H1 (cell line): ENCODE results near the gene DLL4. TPM values are rescaled to one million over a fixed set of nuclear protein-coding genes. Genes with fewer than 3 reads are reported as not detected.

Experiments
- CTCF ChIA-PET: fragments of 300-600 bp; sonication (Branson Sonifier 250); formaldehyde crosslinking; loops from one replicate; lab custom pipeline; 2021; ENCODE audit not compliant: partially characterized antibody; lab: Charles Lee
- POLR2A ChIA-PET: fragments of 300-600 bp; sonication (Branson Sonifier 250); formaldehyde crosslinking; loops from one replicate; lab custom pipeline; 2021; ENCODE audit warnings: inconsistent platforms; ENCODE audit not compliant: partially characterized antibody; lab: Charles Lee
- DNase-seq, 2 experiments: peaks; one replicate each; pipeline versions ENCODE4 v3.0.0 to v3.0.0-alpha.2; 2010 to 2022; ENCODE audit warnings: low spot score in 2 of 2, low read depth in 1 of 2, mixed read lengths in 1 of 2
- FAIRE-seq: peaks from 2 replicates; lab custom pipeline; 2011; peaks lifted over from hg19 to GRCh38; lab: Jason Lieb, UNC
- H2AFZ ChIP-seq: 2 replicates; pipeline ENCODE4 v1.8.1; 2012; ENCODE audit warnings: low read length, inconsistent platforms
- H2AK5ac ChIP-seq: 2 replicates; pipeline ENCODE4 v1.6.1; 2013; ENCODE audit warnings: low read depth, low read length
- H2BK120ac ChIP-seq: replicated peaks from 2 replicates; pipeline ENCODE3; 2013; ENCODE audit warnings: low read depth, low read length, inconsistent platforms
- H2BK12ac ChIP-seq: 2 replicates; pipeline ENCODE4 v1.6.1; 2013; ENCODE audit warnings: low read depth, low read length
- H2BK15ac ChIP-seq: 2 replicates; pipeline ENCODE4 v1.6.1; 2013; ENCODE audit warnings: low read length
- H2BK20ac ChIP-seq: 2 replicates; pipeline ENCODE4 v1.6.1; 2013; ENCODE audit warnings: low read length
- H2BK5ac ChIP-seq: 2 replicates; pipeline ENCODE4 v1.6.1; 2013; ENCODE audit warnings: low read depth, low read length
- H3K14ac ChIP-seq: 2 replicates; pipeline ENCODE4 v1.6.1; 2013; ENCODE audit warnings: inconsistent platforms; ENCODE audit not compliant: insufficient read length
- H3K18ac ChIP-seq: 2 replicates; pipeline ENCODE4 v1.6.1; 2013; ENCODE audit warnings: low read length; ENCODE audit errors: extremely low read depth
- H3K23ac ChIP-seq: 2 replicates; pipeline ENCODE4 v1.6.1; 2013; ENCODE audit warnings: inconsistent platforms; ENCODE audit not compliant: insufficient read length
- H3K23me2 ChIP-seq: 2 replicates; pipeline ENCODE4 v1.6.1; 2013; ENCODE audit warnings: low read depth, low read length
- H3K27ac ChIP-seq: 2 replicates; pipeline ENCODE4 v1.6.1; 2011; ENCODE audit warnings: low read depth, low read length, inconsistent platforms
- H3K27me3 ChIP-seq, 4 experiments: replicated peaks in 1 of 4; 1 replicate in 1 of 4; 2 replicates in 3 of 4; pipeline versions ENCODE4 v1.6.1 to v1.8.1; 2011 to 2013; ENCODE audit warnings: low read length in 3 of 4, mild to moderate bottlenecking in 3 of 4, inconsistent platforms in 2 of 4, mixed read lengths in 2 of 4, moderate library complexity in 1 of 4; ENCODE audit not compliant: control insufficient read depth in 3 of 4, insufficient read depth in 3 of 4; ENCODE audit errors: extremely low read depth in 1 of 4
- H3K36me3 ChIP-seq, 4 experiments: 2 replicates each; pipeline versions ENCODE4 v1.6.1 to v1.8.1; 2011 to 2013; ENCODE audit warnings: mild to moderate bottlenecking in 4 of 4, low read length in 3 of 4, moderate library complexity in 2 of 4, control low read depth in 1 of 4, inconsistent platforms in 1 of 4; ENCODE audit not compliant: insufficient read depth in 4 of 4, control insufficient read depth in 2 of 4
- H3K4ac ChIP-seq: replicated peaks from 2 replicates; pipeline ENCODE3; 2013; ENCODE audit warnings: low read length, low read depth, mixed read lengths, inconsistent platforms; ENCODE audit not compliant: insufficient read length
- H3K4me1 ChIP-seq, 4 experiments: replicated peaks in 1 of 4; 1 replicate in 1 of 4; 2 replicates in 3 of 4; pipeline versions ENCODE4 v1.6.1 to v1.8.1; 2011 to 2013; ENCODE audit warnings: low read length in 3 of 4, inconsistent platforms in 2 of 4, mixed read lengths in 1 of 4; ENCODE audit not compliant: insufficient read depth in 4 of 4, control insufficient read depth in 3 of 4
- H3K4me2 ChIP-seq, 2 experiments: 2 replicates each; pipeline versions ENCODE4 v1.6.1 to v1.8.1; 2011 to 2013; ENCODE audit warnings: low read depth in 2 of 2, low read length in 2 of 2, control low read depth in 1 of 2, inconsistent platforms in 1 of 2, mild to moderate bottlenecking in 1 of 2; ENCODE audit not compliant: insufficient read depth in 1 of 2
- H3K4me3 ChIP-seq, 4 experiments: fragments of 200-600, 300-600 bp in 1 of 4; sonication (generic), shearing (Covaris generic), sonication (Bioruptor Twin) in 1 of 4; 2 replicates each; pipeline versions ENCODE4 v1.5.1 to v1.8.1; 2011 to 2016; ENCODE audit warnings: low read length in 4 of 4, low read depth in 3 of 4, control low read depth in 2 of 4, inconsistent platforms in 2 of 4, mild to moderate bottlenecking in 2 of 4, mixed read lengths in 1 of 4, moderate library complexity in 1 of 4; ENCODE audit not compliant: insufficient read depth in 2 of 4; ENCODE audit errors: extremely low read depth in 1 of 4
- H3K56ac ChIP-seq: replicated peaks from 2 replicates; pipeline ENCODE3; 2013; ENCODE audit warnings: low read depth, mild to moderate bottlenecking, mixed read lengths, low read length, inconsistent platforms; ENCODE audit not compliant: insufficient read length
- H3K79me1 ChIP-seq: 2 replicates; pipeline ENCODE4 v1.6.1; 2013; ENCODE audit warnings: low read depth, low read length, control low read depth
- H3K79me2 ChIP-seq, 2 experiments: 2 replicates each; pipeline versions ENCODE4 v1.6.1 to v1.8.1; 2012 to 2013; ENCODE audit warnings: low read length in 2 of 2, mild to moderate bottlenecking in 2 of 2, inconsistent platforms in 1 of 2; ENCODE audit not compliant: insufficient read depth in 2 of 2, control insufficient read depth in 1 of 2
- H3K9ac ChIP-seq, 4 experiments: replicated peaks in 1 of 4; 1 replicate in 1 of 4; 2 replicates in 3 of 4; pipeline versions ENCODE4 v1.6.1 to v1.8.1; 2011 to 2013; ENCODE audit warnings: low read depth in 3 of 4, low read length in 3 of 4, control low read depth in 2 of 4, mild to moderate bottlenecking in 2 of 4, moderate library complexity in 2 of 4, inconsistent platforms in 1 of 4; ENCODE audit errors: extremely low read depth in 1 of 4
- H3K9me3 ChIP-seq, 2 experiments: 2 replicates each; pipeline versions ENCODE4 v1.6.1 to v1.8.1; 2012 to 2013; ENCODE audit warnings: mild to moderate bottlenecking in 2 of 2, moderate library complexity in 2 of 2, control low read depth in 1 of 2, inconsistent platforms in 1 of 2, low read depth in 1 of 2, low read length in 1 of 2, mixed read lengths in 1 of 2; ENCODE audit not compliant: insufficient read depth in 2 of 2
- H4K20me1 ChIP-seq, 2 experiments: replicated peaks in 1 of 2; 2 replicates each; pipeline versions ENCODE3 to v1.8.1; 2011 to 2013; ENCODE audit warnings: inconsistent platforms in 2 of 2, low read length in 2 of 2, mild to moderate bottlenecking in 1 of 2; ENCODE audit not compliant: insufficient read depth in 2 of 2, control insufficient read depth in 1 of 2
- H4K5ac ChIP-seq: 2 replicates; pipeline ENCODE4 v1.6.1; 2013; ENCODE audit warnings: low read length, low read depth, mixed read lengths, inconsistent platforms; ENCODE audit not compliant: insufficient read length
- H4K8ac ChIP-seq: 2 replicates; pipeline ENCODE4 v1.8.0; 2013; ENCODE audit warnings: mild to moderate bottlenecking, moderate library complexity, low read length, inconsistent platforms; ENCODE audit not compliant: insufficient read depth; ENCODE audit errors: extremely low read depth
- H4K91ac ChIP-seq: replicated peaks from 2 replicates; pipeline ENCODE3; 2013; ENCODE audit warnings: low read length, mixed read lengths, inconsistent platforms; ENCODE audit not compliant: insufficient read length
- ASH2L ChIP-seq: fragments of 200-600, 300-600 bp; sonication (generic); IDR thresholded peaks from one replicate; pipeline ENCODE4 v1.7.1; 2017; ENCODE audit warnings: low read length
- BACH1 ChIP-seq: IDR thresholded peaks from 2 replicates; pipeline ENCODE4 v1.6.1; 2012; ENCODE audit warnings: low read length, improper control_type of control experiment
- EP300 ChIP-seq, 2 experiments: IDR thresholded peaks; 1 replicate in 1 of 2; 2 replicates in 1 of 2; pipeline ENCODE4 v1.6.1; 2011 to 2012; ENCODE audit warnings: low read depth in 2 of 2, low read length in 2 of 2, mild to moderate bottlenecking in 2 of 2, borderline replicate concordance in 1 of 2, inconsistent platforms in 1 of 2, moderate library complexity in 1 of 2
- KDM4A ChIP-seq: IDR thresholded peaks from one replicate; pipeline ENCODE4 v1.7.1; 2012; ENCODE audit warnings: low read depth, mild to moderate bottlenecking, moderate library complexity, low read length, inconsistent platforms; ENCODE audit not compliant: severe bottlenecking
- RAD21 ChIP-seq, 2 experiments: IDR thresholded peaks in 1 of 2; conservative IDR thresholded peaks in 1 of 2; 2 replicates each; pipeline ENCODE4 v1.6.1; 2011; ENCODE audit warnings: low read depth in 2 of 2, low read length in 2 of 2, improper control_type of control experiment in 1 of 2, inconsistent platforms in 1 of 2, mild to moderate bottlenecking in 1 of 2, moderate library complexity in 1 of 2
- RFX5 ChIP-seq: IDR thresholded peaks from 2 replicates; pipeline ENCODE4 v1.6.1; 2011; ENCODE audit warnings: low read depth, low read length, improper control_type of control experiment, borderline replicate concordance
- SIRT6 ChIP-seq: IDR thresholded peaks from one replicate; pipeline ENCODE4 v1.7.1; 2012; ENCODE audit warnings: low read length, inconsistent platforms
- SRF ChIP-seq: IDR thresholded peaks from 2 replicates; pipeline ENCODE4 v1.6.1; 2011; ENCODE audit warnings: mild to moderate bottlenecking, low read depth, low read length, moderate library complexity
- WGBS, 2 experiments: shearing (Covaris generic) in 1 of 2; methylation state at CpG; one replicate each; pipeline versions ENCODE4 v1.1.6 to v1.1.7; 2013 to 2015; ENCODE audit warnings: low lambda C conversion rate in 2 of 2, mixed read lengths in 2 of 2, inconsistent platforms in 1 of 2, low coverage in 1 of 2, missing lambda C conversion rate in 1 of 2; ENCODE audit not compliant: insufficient replicate concordance in 2 of 2, insufficient coverage in 1 of 2, insufficient read length in 1 of 2; ENCODE audit errors: extremely low coverage in 1 of 2, missing lambda C conversion rate in 1 of 2; 5-methylcytosine and 5-hydroxymethylcytosine counted together
- polyA plus RNA-seq, 7 experiments: library from polyadenylated mRNA; depleted of rRNA in 3 of 7; stranded (reverse) in 5 of 7; unstranded in 2 of 7; fragments of >200 nt in 5 of 7; fragments of 200-250 nt in 2 of 7; gene quantifications; 1 replicate in 5 of 7; 2 replicates in 1 of 7; 4 replicates in 1 of 7; pipeline versions ENCODE4 v1.2.1 to v1.2.3, GENCODE V29; 2011 to 2013; ENCODE audit warnings: missing spikeins in 2 of 7, mixed read lengths in 2 of 7
- total RNA-seq: library from RNA; stranded (reverse); fragmentation: NEBNext Ultra II Directional; extraction: Animal tissue kit (Norgen Biotek cat#: 25700); gene quantifications from 2 replicates; pipeline ENCODE4 v1.2.1, GENCODE V29; 2021

Gene DLL4
- total and polyA plus RNA-seq, 2 of the 8 experiments (the other 6 are each of a cell fraction or from before 2014, with no cell fraction given), result 0.23 to 0.60 TPM

DNA sequence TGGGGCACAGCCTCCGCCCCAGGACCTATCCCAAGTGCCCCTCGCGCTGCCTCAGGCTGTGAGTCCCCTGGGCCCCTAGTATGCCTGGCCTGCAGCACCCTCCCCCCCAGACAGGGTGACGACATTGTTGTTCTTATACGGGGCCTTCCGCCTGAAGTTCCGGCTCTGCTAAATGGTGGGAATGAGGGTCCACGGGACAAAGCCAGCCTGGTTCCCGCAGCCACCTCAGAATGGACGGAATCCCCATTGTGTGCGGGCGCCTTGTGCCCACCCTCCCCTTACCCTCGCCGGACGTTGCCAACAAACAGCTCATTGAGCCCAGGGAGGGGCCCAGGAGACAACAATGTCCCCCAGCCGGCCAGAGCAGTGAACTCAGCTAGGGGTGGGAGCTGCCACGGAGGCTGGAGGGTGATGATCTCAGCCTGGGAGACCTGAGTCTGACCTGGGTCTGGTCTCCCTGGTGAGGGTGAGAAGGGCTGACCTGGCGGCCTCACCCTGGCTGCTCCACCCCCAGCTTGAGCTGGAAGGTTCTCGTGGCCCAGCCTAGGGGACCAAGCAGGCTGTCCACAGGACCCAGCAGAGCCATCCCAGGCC is 10.2 kb upstream of the DLL4 start:
- Histone ChIP-seq H2BK12ac (0 out of 2 replicates have a peak overlapping the region, but pooled peaks have one; percentile 39), H2BK120ac (no peak overlapping the region), H3K4me2 (no peak overlapping the region), H2BK20ac (no peak overlapping the region), H3K4me1 (peaks cover 0 to 17% (median 4%) of the 10 kb centered on the region in 4 experiments; a peak in 2 of 7 replicates), H3K9me3 (no peaks in the 10 kb centered on the region), H3K14ac (no peak overlapping the region), H3K9ac (no peak overlapping the region), H4K91ac (peak overlapping the region; percentile 36), H3K4me3 (no peak overlapping the region), H4K5ac (no peak overlapping the region), H3K23me2 (peaks cover 4% of the 10 kb centered on the region; the same call in 1 of the 2 replicates), H2BK5ac (0 out of 2 replicates have a peak overlapping the region, but pooled peaks have one; percentile 16), H2BK15ac (no peak overlapping the region), H3K79me2 (no peaks in the 10 kb centered on the region), H3K79me1 (no peaks in the 10 kb centered on the region), H2AFZ (no peak overlapping the region), H2AK5ac (no peak overlapping the region), H3K4ac (no peak overlapping the region), H3K27ac (no peak overlapping the region), H3K23ac (no peak overlapping the region), H3K56ac (no peak overlapping the region), H3K36me3 (no peaks in the 10 kb centered on the region), H3K27me3 (peaks cover 9 to 47% (median 23%) of the 10 kb centered on the region in 4 experiments), H3K18ac (no peak overlapping the region), H4K20me1 (peaks cover 0 to 3% of the 10 kb centered on the region in 2 experiments), H4K8ac (peak overlapping the region; percentile 63; the same call in 1 of the 2 replicates)
- WGBS, 2 experiments, result 81% methylated on average over 19 of the region's 19 CpGs; no CpG with 5 or more reads in 1 of the 2 experiments
- TF ChIP-seq EP300 (IDR thresholded peaks at IDR 0.05; ENCODE audit: borderline replicate concordance in 1 of 2, low read depth in 2 of 2, low read length in 2 of 2), result no peak
- no peak for TF ChIP-seq RFX5
- no peak for TF ChIP-seq KDM4A
- no peak for TF ChIP-seq SRF
- no peak for TF ChIP-seq BACH1
- TF ChIP-seq ASH2L, result no peak
- no peak for TF ChIP-seq SIRT6
- no peak for TF ChIP-seq RAD21 (IDR thresholded peaks at IDR 0.05 in 1 of 2, conservative IDR thresholded peaks at IDR 0.05 in 1 of 2; ENCODE audit: low read depth in 2 of 2, low read length in 2 of 2)
- ChIA-PET POLR2A (interaction anchor here (0.7 to 43.8 kb wide), 6 partner anchors 9 to 365 kb away, joined by 3 to 1505 read pairs (median 4); partner anchors contain the start of genes CHAC1 and DLL4), CTCF (interaction anchor here (0.6 to 24.4 kb wide), 5 partner anchors 15 to 103 kb away, joined by 4 to 619 read pairs (median 13); partner anchors contain the start of genes CHAC1, DLL4 and VPS18)
- FAIRE-seq (no peak), DNase-seq (no peak)
